Ovary (tissue), 9 donors: ENCODE measurements around the gene EID2. TPM values are rescaled to one million over a fixed set of nuclear protein-coding genes. Genes with fewer than 3 reads are reported as not detected.

Experiments
- DNase-seq, 5 donors: peaks; one replicate each; pipeline ENCODE4 v3.0.0-alpha.2; 2019 to 2020
- H3K27ac ChIP-seq, 2 donors: fragments of 200-600 bp; one replicate each; pipeline versions ENCODE4 v1.5.1 to v1.8.0; 2019 to 2022
- H3K27me3 ChIP-seq: fragments of 200-600 bp; one replicate; pipeline ENCODE4 v1.8.0; 2022
- H3K36me3 ChIP-seq: fragments of 200-600 bp; sonication (generic); one replicate; pipeline ENCODE4 v1.5.1; 2019
- H3K4me1 ChIP-seq: one replicate; pipeline ENCODE4 v1.8.1; 2013; ENCODE audit warnings: mild to moderate bottlenecking, moderate library complexity; ENCODE audit not compliant: insufficient read depth
- H3K4me3 ChIP-seq: fragments of 200-600 bp; sonication (generic); one replicate; pipeline ENCODE4 v1.5.1; 2017
- H3K9me3 ChIP-seq, 2 donors: fragments of 200-600 bp in 1 of 2; sonication (generic) in 1 of 2; one replicate each; pipeline versions ENCODE4 v1.5.1 to v1.8.1; 2013 to 2019; ENCODE audit warnings: mild to moderate bottlenecking in 1 of 2, moderate library complexity in 1 of 2
- CTCF ChIP-seq, 3 donors: fragments of 450-650 bp in 2 of 3; fragments of 200-600 bp in 1 of 3; IDR thresholded peaks; one replicate each; pipeline versions ENCODE4 v1.5.1 to v1.8.0; 2016 to 2022; ENCODE audit warnings: antibody characterized with exemption in 3 of 3, mild to moderate bottlenecking in 1 of 3
- EP300 ChIP-seq: sonication (generic); formaldehyde crosslinking; IDR thresholded peaks from one replicate; pipeline ENCODE4 v1.6.1; 2017; ENCODE audit warnings: antibody characterized with exemption
- POLR2A ChIP-seq: fragments of 450-650 bp; IDR thresholded peaks from one replicate; pipeline ENCODE4 v1.6.1; 2017; ENCODE audit warnings: antibody characterized with exemption, mild to moderate bottlenecking, moderate library complexity
- WGBS, 3 donors: extraction: QIAGEN DNeasy Blood & Tissue Kit in 1 of 3; methylation state at CpG; one replicate each; pipeline versions ENCODE4 v1.1.5 to v1.1.7; 2013 to 2017; 5-methylcytosine and 5-hydroxymethylcytosine counted together
- intact Hi-C, 4 donors: fragments of 100-400 bp; cut with DNase I; formaldehyde crosslinking; loops; one replicate each; pipeline versions ENCODE4 v1.11.0 to v1.15.1; 2022 to 2023
- polyA plus RNA-seq, 2 donors: library from polyadenylated mRNA; stranded (reverse); fragments of 200-250 nt in 1 of 2; fragments of 350-450 nt in 1 of 2; fragmentation: Illumina TruSeq in 1 of 2; extraction: RNeasy Lipid Tissue Mini Kit (QIAGEN cat#74804) in 1 of 2; gene quantifications; one replicate each; pipeline ENCODE4 v1.2.3, GENCODE V29; 2013 to 2014
- total RNA-seq, 7 donors: library from RNA; depleted of rRNA in 2 of 7; stranded (reverse); fragments of >200 nt in 2 of 7; fragmentation: NEBNext Ultra II Directional in 3 of 7; extraction: Animal tissue kit (Norgen Biotek cat#: 25700) in 3 of 7; gene quantifications; one replicate each; pipeline versions ENCODE4 v1.1.0 to v1.2.4, GENCODE V29; 2016 to 2023
- donor health status: DM: no; HTN: no; CAD: no; lungs with moderate emphysema.
- donor health status: DM: no; HTN: no; CAD: no.
- donor health status: Bipolar disorder and iron deficiency.
- donor health status: DM: yes; HTN: yes; CAD: no.
- donor health status: DM: no; HTN: no; CAD: no.
- donor health status: DM: yes; HTN: yes; CAD: no.

Gene EID2
- total and polyA plus RNA-seq, 9 donors: 6.9 to 17.0 (median 13.1) TPM

GRCh38 chr19:39518975-39519374 lies 21.0 kb downstream of the EID2 start:
- H3K9me3 ChIP-seq: no peaks in the 10 kb centered on the region
- H3K4me3 ChIP-seq: no peak overlapping the region
- H3K27me3 ChIP-seq: no peaks in the 10 kb centered on the region
- peaks cover 5% of the 10 kb centered on the region for H3K4me1 ChIP-seq
- H3K27ac ChIP-seq: no peak overlapping the region
- no peak for DNase-seq
- intact Hi-C loops: no loop called here
- TF ChIP-seq POLR2A (no peak), CTCF (IDR thresholded peaks at IDR 0.05) (no peak), EP300 (no peak)
- WGBS, 3 donors: 58 to 77% (median 72%) methylated on average over 9 of the region's 9 CpGs
- no peaks in the 10 kb centered on the region for H3K36me3 ChIP-seq

DNA sequence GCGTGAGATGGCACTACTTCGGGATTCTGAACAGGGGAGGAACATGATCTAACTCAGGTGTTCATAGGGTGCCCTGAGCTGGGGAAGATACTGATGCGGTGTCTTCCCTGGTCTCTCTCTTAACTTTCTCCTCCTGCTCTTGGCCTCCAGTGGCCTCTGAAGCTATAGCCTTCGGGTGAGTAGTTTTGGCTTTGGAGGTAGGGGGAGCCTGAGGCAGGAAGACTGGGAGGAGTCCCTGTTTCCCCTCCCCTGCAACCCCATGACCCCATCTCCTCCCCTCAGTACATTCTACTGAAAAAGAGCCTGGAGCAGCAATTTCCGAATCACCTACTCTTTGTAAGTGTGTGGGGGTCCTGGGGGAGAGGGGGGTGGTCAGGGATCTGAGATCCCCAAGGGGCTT lies 21.5 kb downstream of the EID2 start:
- TF ChIP-seq CTCF (IDR thresholded peaks at IDR 0.05) (no peak), POLR2A (no peak), EP300 (no peak)
- Histone ChIP-seq H3K27ac (no peak overlapping the region), H3K36me3 (no peaks in the 10 kb centered on the region), H3K4me3 (no peak overlapping the region), H3K9me3 (no peaks in the 10 kb centered on the region), H3K27me3 (no peaks in the 10 kb centered on the region), H3K4me1 (peaks cover 5% of the 10 kb centered on the region)
- intact Hi-C loops: no loop called here
- WGBS, 3 donors: 54 to 70% (median 65%) methylated on average over 5 of the region's 5 CpGs
- no peak for DNase-seq

DNA sequence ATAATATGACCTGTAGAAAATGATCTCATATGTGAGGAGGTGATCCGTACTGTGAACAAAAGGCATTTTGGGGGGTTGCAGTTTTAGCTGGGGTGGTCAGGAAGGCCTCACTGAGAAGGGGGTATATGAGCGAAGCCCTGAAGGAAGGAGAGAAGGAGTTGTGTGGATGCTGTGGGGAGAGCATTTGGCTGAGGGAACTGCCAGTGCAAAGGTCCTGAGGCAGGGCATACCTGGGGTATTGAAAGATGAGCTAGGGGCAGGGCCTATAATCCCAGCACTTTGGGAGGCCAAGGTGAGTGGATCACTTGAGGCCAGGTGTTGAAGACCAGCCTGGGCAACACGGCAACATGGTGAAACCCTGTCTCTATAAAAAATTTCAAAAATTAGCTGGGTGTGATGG lies 22.5 kb downstream of the EID2 start:
- Histone ChIP-seq H3K27ac (no peak overlapping the region), H3K27me3 (no peaks in the 10 kb centered on the region), H3K4me3 (no peak overlapping the region), H3K4me1 (peaks cover 5% of the 10 kb centered on the region), H3K36me3 (no peaks in the 10 kb centered on the region), H3K9me3 (no peaks in the 10 kb centered on the region)
- no peak for TF ChIP-seq EP300
- no peak for TF ChIP-seq POLR2A
- TF ChIP-seq CTCF (IDR thresholded peaks at IDR 0.05): no peak
- no peak for DNase-seq
- intact Hi-C loops: no loop called here
- WGBS, 3 donors: 78 to 79% (median 78%) methylated on average over 3 of the region's 3 CpGs

GRCh38 chr19:39516270-39516669 lies 23.7 kb downstream of the EID2 start:
- Histone ChIP-seq H3K9me3 (no peaks in the 10 kb centered on the region), H3K27me3 (no peaks in the 10 kb centered on the region), H3K36me3 (no peaks in the 10 kb centered on the region), H3K4me3 (no peak overlapping the region), H3K4me1 (peaks cover 5% of the 10 kb centered on the region), H3K27ac (no peak overlapping the region)
- no peak for DNase-seq
- intact Hi-C loops: no loop called here
- 46 to 56% (median 50%) methylated on average over 6 of the region's 6 CpGs for WGBS, 3 donors
- TF ChIP-seq EP300 (no peak), POLR2A (no peak), CTCF (IDR thresholded peaks at IDR 0.05) (no peak)
